Retinal pigment epithelial cell (primary cell): ENCODE measurements around the gene SORBS1.

Experiments used
- DNase-seq: peaks from one replicate; pipeline ENCODE4 v3.0.0-alpha.2; 2010; ENCODE audit warnings: low read depth
- H3K4me3 ChIP-seq: 2 replicates; pipeline ENCODE4 v1.5.1; 2011; ENCODE audit warnings: mild to moderate bottlenecking, low read length, control low read depth, moderate library complexity
- TF ChIP-seq, protein P1 (sequence below): conservative IDR thresholded peaks from 2 replicates; pipeline ENCODE4 v1.5.1; 2011; ENCODE audit warnings: low read depth, low read length, control low read depth, inconsistent platforms

SORBS1 gene

DNA sequence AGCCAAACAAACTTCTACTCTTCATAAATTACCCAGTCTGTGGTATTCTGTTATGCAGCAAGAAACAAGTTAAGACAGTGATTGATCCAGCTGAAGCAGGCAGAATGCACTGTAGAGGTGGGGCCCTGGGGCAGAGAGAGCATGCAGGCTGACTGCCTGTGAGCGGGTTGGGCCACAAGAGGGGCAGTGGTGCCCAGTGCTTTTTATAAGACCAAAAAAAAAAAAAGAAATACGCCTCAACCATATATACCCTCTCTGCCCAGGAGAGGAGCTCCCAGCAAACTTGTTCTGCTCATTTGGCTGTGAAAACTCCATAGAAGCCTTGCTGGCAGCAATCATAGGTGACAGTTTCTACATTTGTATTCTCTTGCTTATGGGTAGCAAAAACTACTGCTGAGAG, 104.7 kb downstream of the SORBS1 start:
- TF ChIP-seq, protein P1, sequence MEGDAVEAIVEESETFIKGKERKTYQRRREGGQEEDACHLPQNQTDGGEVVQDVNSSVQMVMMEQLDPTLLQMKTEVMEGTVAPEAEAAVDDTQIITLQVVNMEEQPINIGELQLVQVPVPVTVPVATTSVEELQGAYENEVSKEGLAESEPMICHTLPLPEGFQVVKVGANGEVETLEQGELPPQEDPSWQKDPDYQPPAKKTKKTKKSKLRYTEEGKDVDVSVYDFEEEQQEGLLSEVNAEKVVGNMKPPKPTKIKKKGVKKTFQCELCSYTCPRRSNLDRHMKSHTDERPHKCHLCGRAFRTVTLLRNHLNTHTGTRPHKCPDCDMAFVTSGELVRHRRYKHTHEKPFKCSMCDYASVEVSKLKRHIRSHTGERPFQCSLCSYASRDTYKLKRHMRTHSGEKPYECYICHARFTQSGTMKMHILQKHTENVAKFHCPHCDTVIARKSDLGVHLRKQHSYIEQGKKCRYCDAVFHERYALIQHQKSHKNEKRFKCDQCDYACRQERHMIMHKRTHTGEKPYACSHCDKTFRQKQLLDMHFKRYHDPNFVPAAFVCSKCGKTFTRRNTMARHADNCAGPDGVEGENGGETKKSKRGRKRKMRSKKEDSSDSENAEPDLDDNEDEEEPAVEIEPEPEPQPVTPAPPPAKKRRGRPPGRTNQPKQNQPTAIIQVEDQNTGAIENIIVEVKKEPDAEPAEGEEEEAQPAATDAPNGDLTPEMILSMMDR, result no peak
- no peak for DNase-seq
- H3K4me3 ChIP-seq, result no peak overlapping the region

DNA sequence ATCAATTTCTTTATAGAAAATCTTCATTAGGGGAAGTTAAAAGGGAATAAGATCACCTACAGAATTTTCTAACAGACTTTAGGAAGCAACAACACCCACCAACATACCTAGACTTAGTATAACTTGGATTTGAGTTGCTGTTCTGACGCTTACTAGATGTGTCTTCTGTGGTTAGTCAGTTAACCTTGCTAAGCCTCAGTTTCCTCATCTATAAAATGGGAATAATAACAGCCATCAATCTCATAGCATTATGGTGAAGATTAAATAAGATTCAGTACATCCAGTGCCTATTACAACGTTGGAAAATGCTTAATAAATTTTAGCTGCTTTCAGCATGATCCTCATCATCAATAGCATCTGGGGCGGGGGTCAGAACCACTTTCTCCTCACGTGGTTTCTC, 106.2 kb downstream of the SORBS1 start:
- TF ChIP-seq, protein P1, result no peak
- H3K4me3 ChIP-seq, result no peak overlapping the region
- no peak for DNase-seq

DNA sequence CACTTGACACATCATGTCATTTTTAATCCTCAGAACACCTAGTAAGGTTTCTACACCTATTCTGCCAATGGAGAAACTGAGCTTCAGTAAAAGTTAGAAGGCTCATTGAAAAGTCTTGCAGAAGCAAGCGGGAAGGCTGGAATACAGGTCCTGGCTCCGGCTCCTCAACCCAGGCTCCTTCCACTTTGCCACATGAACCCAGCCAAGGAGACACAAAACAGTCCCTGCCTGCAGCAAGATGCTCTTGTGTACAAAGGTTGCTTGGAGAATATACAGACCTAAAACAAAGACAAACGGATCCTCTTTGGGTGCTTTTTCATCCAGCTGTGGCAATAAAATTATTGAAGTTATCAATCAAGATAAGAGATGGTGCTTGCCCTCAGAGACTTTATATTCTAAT, 106.8 kb downstream of the SORBS1 start:
- TF ChIP-seq, protein P1, result no peak
- DNase-seq, result no peak
- H3K4me3 ChIP-seq, result no peak overlapping the region

DNA sequence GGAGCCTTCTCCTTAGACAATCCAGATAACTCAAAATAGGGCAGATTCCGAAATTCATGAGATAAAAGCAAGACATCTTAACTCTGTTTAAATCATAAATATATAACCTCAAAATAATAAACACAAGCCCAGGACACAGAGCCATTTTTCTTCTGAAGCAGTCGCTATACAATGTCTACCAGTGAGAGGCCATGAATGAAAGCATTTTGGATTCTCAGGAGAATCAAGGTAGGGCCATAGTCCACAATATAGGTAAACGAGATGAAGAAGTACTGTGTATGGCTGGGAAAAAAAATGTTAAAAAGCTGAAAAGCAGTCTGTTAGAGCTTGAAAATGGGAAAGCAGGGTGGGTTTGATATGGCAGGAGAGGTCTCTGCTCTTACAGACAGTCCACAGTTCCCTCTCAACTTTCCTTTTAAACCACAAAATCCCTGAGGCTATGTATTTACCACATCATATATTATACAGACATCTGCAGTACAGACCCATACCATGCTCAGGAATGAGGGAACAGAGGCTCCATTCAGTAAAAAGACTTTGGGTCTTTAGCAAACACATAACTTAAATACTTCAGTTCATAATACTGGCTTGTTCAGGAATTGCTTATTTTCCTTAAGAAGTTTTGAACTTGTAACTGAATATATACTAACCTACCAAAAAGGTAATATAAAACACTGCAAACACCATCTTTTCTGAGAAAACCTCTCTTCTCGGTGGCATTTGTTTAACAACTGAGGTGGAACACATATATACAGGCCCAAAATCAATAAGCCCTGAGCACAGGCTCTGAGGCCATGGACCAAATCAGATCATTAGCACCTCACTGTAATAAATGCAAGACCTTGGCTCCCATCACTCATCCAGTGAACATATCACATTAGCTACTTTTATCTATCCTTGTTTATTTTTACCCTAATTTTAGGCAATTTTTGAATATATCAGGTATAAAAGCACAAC, 109.3 kb downstream of the SORBS1 start:
- peak; percentile 25 for DNase-seq
- no peak overlapping the region for H3K4me3 ChIP-seq
- TF ChIP-seq, protein P1, result no peak

DNA sequence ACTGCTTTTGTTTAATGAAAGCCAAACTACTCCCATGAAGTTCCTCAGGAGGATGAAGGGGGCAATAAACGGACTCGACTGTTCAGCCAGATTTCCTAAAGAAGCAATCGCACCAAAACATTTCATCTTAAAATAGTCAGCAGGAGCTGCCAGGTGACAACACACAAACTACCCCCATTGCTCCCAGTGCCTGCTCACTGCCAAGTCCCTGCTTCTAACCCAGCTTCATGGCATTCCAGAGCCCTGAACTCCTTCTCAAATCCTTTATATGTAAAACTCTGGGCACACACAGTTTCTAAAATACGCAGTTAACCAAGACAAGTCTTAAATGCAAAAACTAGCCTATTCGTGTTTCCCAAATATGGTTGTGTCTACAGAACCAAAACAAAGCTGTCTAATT, 110.0 kb downstream of the SORBS1 start:
- no peak for DNase-seq
- TF ChIP-seq, protein P1, result no peak
- H3K4me3 ChIP-seq, result no peak overlapping the region

DNA sequence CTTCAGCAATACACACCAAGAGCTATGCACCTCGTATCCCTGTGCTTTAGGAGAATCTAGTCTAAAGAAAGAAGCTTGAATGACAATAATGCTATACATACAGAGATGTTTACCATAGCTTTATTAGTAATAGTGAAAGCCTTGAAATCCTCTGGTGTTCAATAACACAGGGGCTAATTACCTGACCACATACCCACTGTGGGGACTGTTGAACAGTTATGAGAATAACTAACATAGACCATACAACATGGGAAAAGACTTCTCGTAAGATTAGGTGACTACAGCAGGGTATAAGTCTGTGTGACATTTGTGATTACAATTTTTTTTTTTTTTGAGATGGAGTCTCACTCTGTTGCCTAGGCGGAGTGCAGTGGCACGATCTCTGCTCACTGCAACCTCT, 111.0 kb downstream of the SORBS1 start:
- TF ChIP-seq, protein P1, result no peak
- no peak for DNase-seq
- no peak overlapping the region for H3K4me3 ChIP-seq

DNA sequence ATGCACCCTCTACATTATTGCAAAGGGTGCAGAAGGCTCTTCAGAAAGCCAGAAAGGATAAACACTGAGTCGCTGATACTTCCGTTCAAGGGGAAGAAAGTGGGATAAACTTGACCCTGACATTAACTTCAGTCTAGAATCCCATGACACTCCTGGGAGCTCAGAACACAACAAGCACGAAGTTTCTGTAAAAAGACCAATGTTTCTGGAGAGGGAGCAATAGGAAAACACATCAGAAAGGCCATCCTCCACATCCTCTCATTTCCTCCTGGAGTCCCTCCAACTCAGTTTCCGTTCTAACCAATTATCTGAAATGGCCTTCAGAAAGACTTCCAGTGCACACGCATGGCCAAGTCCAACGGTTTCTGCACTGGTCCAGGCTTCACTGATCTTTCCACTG, 113.5 kb downstream of the SORBS1 start:
- H3K4me3 ChIP-seq, result no peak overlapping the region
- TF ChIP-seq, protein P1, result no peak
- DNase-seq, result no peak
